Endothelial cell of umbilical vein (primary cell): ENCODE measurements around the gene MKLN1. TPM values are rescaled to one million over a fixed set of nuclear protein-coding genes. Genes with fewer than 3 reads are reported as not detected.
A peak's percentile ranks its signal among the peaks of the same experiment; 100 is the strongest.

Experiments
- BruUV-seq: library from RNA; stranded (reverse); fragments of 400-500 nt; replicated peaks from 2 replicates; lab custom pipeline; 2021; lab: Mats Ljungman, UMichigan
- CTCF ChIA-PET: fragments of 300-600, 350-600 bp; sonication (Branson Sonifier 250); formaldehyde crosslinking; loops from one replicate; lab custom pipeline; 2021; ENCODE audit warnings: antibody characterized with exemption, inconsistent platforms; lab: Charles Lee
- POLR2A ChIA-PET: fragments of 300-600, 350-600 bp; sonication (Branson Sonifier 250); formaldehyde crosslinking; loops from one replicate; lab custom pipeline; 2021; ENCODE audit warnings: antibody characterized with exemption, inconsistent platforms; lab: Charles Lee
- DNase-seq: peaks from one replicate; pipeline ENCODE4 v3.0.0-alpha.2; 2011; ENCODE audit warnings: low read depth, low spot score
- FAIRE-seq: peaks from 2 replicates; lab custom pipeline; 2011; peaks lifted over from hg19 to GRCh38; lab: Jason Lieb, UNC
- H2AFZ ChIP-seq: 2 replicates; pipeline ENCODE4 v1.6.0; 2012; ENCODE audit warnings: low read depth, low read length, control low read depth, inconsistent platforms
- H3K27ac ChIP-seq: 2 replicates; pipeline ENCODE4 v1.5.1; 2011; ENCODE audit warnings: low read depth, mild to moderate bottlenecking, control low read depth, low read length, moderate library complexity; ENCODE audit not compliant: insufficient read depth
- H3K27me3 ChIP-seq, 2 experiments: 2 replicates each; pipeline versions ENCODE4 v1.6.0 to v1.6.1; 2011; ENCODE audit warnings: low read length in 2 of 2, mixed read lengths in 1 of 2; ENCODE audit not compliant: control insufficient read depth in 2 of 2, insufficient read depth in 2 of 2
- H3K36me3 ChIP-seq, 2 experiments: 2 replicates in 1 of 2; 3 replicates in 1 of 2; pipeline ENCODE4 v1.5.1; 2011; ENCODE audit warnings: low read length in 2 of 2, mild to moderate bottlenecking in 1 of 2, moderate library complexity in 1 of 2; ENCODE audit not compliant: control insufficient read depth in 2 of 2, insufficient read depth in 2 of 2; ENCODE audit errors: extremely low read depth in 1 of 2
- H3K4me1 ChIP-seq: 3 replicates; pipeline ENCODE4 v1.5.1; 2011; ENCODE audit warnings: mild to moderate bottlenecking, low read length; ENCODE audit not compliant: control insufficient read depth, insufficient read depth; ENCODE audit errors: extremely low read depth
- H3K4me2 ChIP-seq: 2 replicates; pipeline ENCODE4 v1.6.1; 2011; ENCODE audit warnings: low read length, control low read depth, mixed read lengths; ENCODE audit not compliant: insufficient read depth
- H3K4me3 ChIP-seq, 3 experiments: fragments of 200-600 bp in 1 of 3; sonication (generic), shearing (Covaris generic) in 1 of 3; replicated peaks in 1 of 3; 2 replicates each; pipeline ENCODE4 v1.5.1; 2011 to 2016; ENCODE audit warnings: control low read depth in 3 of 3, low read length in 3 of 3, mild to moderate bottlenecking in 2 of 3, inconsistent platforms in 1 of 3, low read depth in 1 of 3, moderate library complexity in 1 of 3; ENCODE audit not compliant: insufficient read depth in 1 of 3
- H3K79me2 ChIP-seq: 2 replicates; pipeline ENCODE4 v1.6.0; 2012; ENCODE audit warnings: low read length, inconsistent platforms; ENCODE audit not compliant: control insufficient read depth, insufficient read depth
- H3K9ac ChIP-seq: replicated peaks from 2 replicates; pipeline ENCODE3; 2011; ENCODE audit warnings: low read length, control low read depth; ENCODE audit not compliant: insufficient read depth; ENCODE audit errors: extremely low read depth
- H3K9me1 ChIP-seq: replicated peaks from 3 replicates; pipeline ENCODE4 v1.6.0; 2011; ENCODE audit warnings: mild to moderate bottlenecking, low read length; ENCODE audit not compliant: control insufficient read depth, insufficient read depth; ENCODE audit errors: extremely low read depth
- H3K9me3 ChIP-seq: replicated peaks from 2 replicates; pipeline ENCODE4 v1.5.1; 2012; ENCODE audit warnings: low read length, inconsistent platforms; ENCODE audit not compliant: control insufficient read depth, insufficient read depth
- H4K20me1 ChIP-seq: replicated peaks from 2 replicates; pipeline ENCODE3; 2011; ENCODE audit warnings: mild to moderate bottlenecking, low read length; ENCODE audit not compliant: control insufficient read depth, insufficient read depth; ENCODE audit errors: extremely low read depth
- EZH2 ChIP-seq: IDR thresholded peaks from 2 replicates; pipeline ENCODE4 v1.6.1; 2012; ENCODE audit warnings: borderline replicate concordance, low read depth, mild to moderate bottlenecking, moderate library complexity, low read length, inconsistent platforms; ENCODE audit not compliant: severe bottlenecking
- FOS ChIP-seq: IDR thresholded peaks from 2 replicates; pipeline ENCODE4 v1.6.1; 2011; ENCODE audit warnings: mild to moderate bottlenecking, low read length, moderate library complexity, borderline replicate concordance; ENCODE audit not compliant: insufficient read depth
- GATA2 ChIP-seq: IDR thresholded peaks from 2 replicates; pipeline ENCODE4 v1.7.0; 2011; ENCODE audit warnings: low read depth, mild to moderate bottlenecking, moderate library complexity, mixed read lengths, low read length; ENCODE audit not compliant: insufficient read length, insufficient read depth
- JUN ChIP-seq: IDR thresholded peaks from 2 replicates; pipeline ENCODE4 v1.6.1; 2011; ENCODE audit warnings: borderline replicate concordance, low read depth; ENCODE audit not compliant: insufficient read length, insufficient read depth
- MYC ChIP-seq: IDR thresholded peaks from one replicate; pipeline ENCODE4 v1.6.1; 2011; ENCODE audit warnings: mild to moderate bottlenecking, low read depth, low read length
- POLR2A ChIP-seq: IDR thresholded peaks from 2 replicates; pipeline ENCODE4 v1.6.1; 2012; ENCODE audit warnings: low read depth, mild to moderate bottlenecking, control low read depth, low read length
- POLR2AphosphoS5 ChIP-seq: IDR thresholded peaks from 2 replicates; pipeline ENCODE4 v1.6.1; 2012; ENCODE audit warnings: low read depth, mild to moderate bottlenecking, control low read depth, low read length, moderate library complexity; ENCODE audit not compliant: insufficient read depth
- dilution Hi-C: fragments of 300-500 bp; cut with MboI; formaldehyde crosslinking; loops from one replicate; pipeline ENCODE4 v1.15.0; 2019; ENCODE audit warnings: low sequenced_read_pairs; ENCODE audit not compliant: extremely low pct_ligation_motif_present
- intact Hi-C: fragments of 100-400 bp; cut with micrococcal nuclease; formaldehyde crosslinking; loops from one replicate; pipeline ENCODE4 v1.10.0; 2022
- polyA plus RNA-seq, 4 experiments: library from polyadenylated mRNA; depleted of rRNA in 3 of 4; stranded (reverse) in 3 of 4; unstranded in 1 of 4; fragments of >200 nt; gene quantifications; 2 replicates each; pipeline versions ENCODE4 v1.2.1 to v1.2.3, GENCODE V29; 2011 to 2012; ENCODE audit warnings: missing spikeins in 1 of 4
- total RNA-seq: library from RNA; stranded (reverse); gene quantifications from 2 replicates; pipeline ENCODE4 v1.2.3, GENCODE V29; 2021
- TF ChIP-seq, protein P1 (sequence below), 2 donors: IDR thresholded peaks; 1 replicate in 1 of 2; 2 replicates in 1 of 2; pipeline ENCODE4 v1.5.1; 2011; ENCODE audit warnings: low read length in 2 of 2, mild to moderate bottlenecking in 2 of 2, moderate library complexity in 2 of 2, control low read depth in 1 of 2, inconsistent platforms in 1 of 2, low read depth in 1 of 2; ENCODE audit not compliant: insufficient read depth in 1 of 2; ENCODE audit errors: extremely low read depth in 1 of 2
- TF ChIP-seq, protein P2 (sequence below): IDR thresholded peaks from 2 replicates; pipeline ENCODE4 v1.6.1; 2011; ENCODE audit not compliant: insufficient read depth, insufficient read length

MKLN1 gene
- total and polyA plus RNA-seq, 2 donors (not counting 3 experiments of a cell fraction or from before 2014, with no cell fraction given): 12.2 to 32.1 TPM

GRCh38 chr7:131455546-131455945 lies 127.9 kb downstream of the MKLN1 start:
- TF ChIP-seq, protein P1, sequence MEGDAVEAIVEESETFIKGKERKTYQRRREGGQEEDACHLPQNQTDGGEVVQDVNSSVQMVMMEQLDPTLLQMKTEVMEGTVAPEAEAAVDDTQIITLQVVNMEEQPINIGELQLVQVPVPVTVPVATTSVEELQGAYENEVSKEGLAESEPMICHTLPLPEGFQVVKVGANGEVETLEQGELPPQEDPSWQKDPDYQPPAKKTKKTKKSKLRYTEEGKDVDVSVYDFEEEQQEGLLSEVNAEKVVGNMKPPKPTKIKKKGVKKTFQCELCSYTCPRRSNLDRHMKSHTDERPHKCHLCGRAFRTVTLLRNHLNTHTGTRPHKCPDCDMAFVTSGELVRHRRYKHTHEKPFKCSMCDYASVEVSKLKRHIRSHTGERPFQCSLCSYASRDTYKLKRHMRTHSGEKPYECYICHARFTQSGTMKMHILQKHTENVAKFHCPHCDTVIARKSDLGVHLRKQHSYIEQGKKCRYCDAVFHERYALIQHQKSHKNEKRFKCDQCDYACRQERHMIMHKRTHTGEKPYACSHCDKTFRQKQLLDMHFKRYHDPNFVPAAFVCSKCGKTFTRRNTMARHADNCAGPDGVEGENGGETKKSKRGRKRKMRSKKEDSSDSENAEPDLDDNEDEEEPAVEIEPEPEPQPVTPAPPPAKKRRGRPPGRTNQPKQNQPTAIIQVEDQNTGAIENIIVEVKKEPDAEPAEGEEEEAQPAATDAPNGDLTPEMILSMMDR (IDR thresholded peaks at IDR 0.05; ENCODE audit: extremely low read depth in 1 of 2, insufficient read depth in 1 of 2, low read depth in 1 of 2, low read length in 2 of 2): no peak
- TF ChIP-seq, protein P2, sequence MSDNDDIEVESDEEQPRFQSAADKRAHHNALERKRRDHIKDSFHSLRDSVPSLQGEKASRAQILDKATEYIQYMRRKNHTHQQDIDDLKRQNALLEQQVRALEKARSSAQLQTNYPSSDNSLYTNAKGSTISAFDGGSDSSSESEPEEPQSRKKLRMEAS: no peak
- TF ChIP-seq MYC (no peak), GATA2 (no peak), JUN (no peak), POLR2AphosphoS5 (no peak), EZH2 (no peak), POLR2A (no peak), FOS (no peak)
- Histone ChIP-seq H3K4me2 (no peak overlapping the region), H3K9ac (no peak overlapping the region), H2AFZ (no peak overlapping the region), H3K27me3 (no peaks in the 10 kb centered on the region), H3K36me3 (no peaks in the 10 kb centered on the region), H3K9me1 (no peaks in the 10 kb centered on the region), H3K4me3 (no peak overlapping the region), H3K79me2 (no peaks in the 10 kb centered on the region), H3K4me1 (peaks cover 9% of the 10 kb centered on the region), H4K20me1 (no peaks in the 10 kb centered on the region), H3K9me3 (no peaks in the 10 kb centered on the region), H3K27ac (no peak overlapping the region)
- DNase-seq (no peak), FAIRE-seq (peak; percentile 53)
- POLR2A ChIA-PET: interaction anchor here (0.5 kb wide), 1 partner anchor 386 kb away, joined by 6 read pairs; no protein-coding TSS in a partner anchor
- intact Hi-C loops: no loop called here
- no TSS peak for BruUV-seq
- CTCF ChIA-PET: interaction anchor here (1.7 to 1.9 kb wide), 2 partner anchors 8 to 13 kb away, joined by 3 to 4 read pairs; no protein-coding TSS in a partner anchor
- dilution Hi-C loops: no loop called here
